HEK293 (cell line): ENCODE data around the gene MACROH2A1.

ENCODE experiments used
- CTCF ChIA-PET: fragments of 350-600 bp; formaldehyde crosslinking; extraction: SDS; loops from one replicate; lab custom pipeline; 2021; ENCODE audit warnings: antibody characterized with exemption; lab: Yijun Ruan, JAX
- POLR2A ChIA-PET: fragments of 300-600 bp; formaldehyde crosslinking; extraction: SDS; loops from one replicate; lab custom pipeline; 2020; ENCODE audit warnings: antibody characterized with exemption, inconsistent platforms; lab: Yijun Ruan, JAX
- H3K27ac ChIP-seq: fragments of 200-500 bp; sonication (Bioruptor generic); 2 replicates; pipeline ENCODE4 v1.5.1; 2014; ENCODE audit warnings: low read depth, low read length, control low read depth, inconsistent platforms; ENCODE audit errors: extremely low read depth
- H3K36me3 ChIP-seq, 2 experiments: fragments of 200-500 bp in 1 of 2; sonication (Bioruptor generic) in 1 of 2; 1 replicate in 1 of 2; 2 replicates in 1 of 2; pipeline ENCODE4 v1.5.1; 2014 to 2017; ENCODE audit warnings: inconsistent platforms in 2 of 2, low read length in 2 of 2; ENCODE audit not compliant: control insufficient read depth in 2 of 2, insufficient read depth in 1 of 2
- H3K4me1 ChIP-seq: fragments of 200-500 bp; sonication (Bioruptor generic); 2 replicates; pipeline ENCODE4 v1.5.1; 2014; ENCODE audit warnings: mild to moderate bottlenecking, low read length, inconsistent platforms; ENCODE audit not compliant: control insufficient read depth, insufficient read depth
- H3K4me3 ChIP-seq: 2 replicates; pipeline ENCODE4 v1.5.1; 2011; ENCODE audit warnings: low read depth, mild to moderate bottlenecking, control low read depth, low read length, moderate library complexity
- H3K9me3 ChIP-seq: fragments of 200-500 bp; sonication (Bioruptor generic); 2 replicates; pipeline ENCODE4 v1.5.1; 2014; ENCODE audit warnings: low read depth, low read length, inconsistent platforms; ENCODE audit not compliant: control insufficient read depth, insufficient read depth
- IKZF3 ChIP-seq: fragments of 450-650 bp; IDR thresholded peaks from 2 replicates; pipeline ENCODE4 v1.5.0; 2018; ENCODE audit warnings: missing biosample characterization, mild to moderate bottlenecking, missing genetic modification characterization, moderate library complexity
- PATZ1 ChIP-seq: fragments of 450-650 bp; formaldehyde crosslinking; IDR thresholded peaks from 2 replicates; pipeline ENCODE4 v1.5.1; 2016; ENCODE audit warnings: missing biosample characterization, missing genetic modification characterization
- PBX3 ChIP-seq: sonication (generic); formaldehyde crosslinking; IDR thresholded peaks from 2 replicates; pipeline ENCODE4 v1.8.1; 2022; ENCODE audit warnings: mild to moderate bottlenecking, moderate library complexity, missing genetic modification reagents
- WT1 ChIP-seq: fragments of 450-650 bp; formaldehyde crosslinking; IDR thresholded peaks from 2 replicates; pipeline ENCODE4 v1.5.1; 2016; ENCODE audit warnings: missing biosample characterization, missing genetic modification characterization
- ZBTB10 ChIP-seq: fragments of 450-650 bp; formaldehyde crosslinking; IDR thresholded peaks from 2 replicates; pipeline ENCODE4 v1.5.1; 2016; ENCODE audit warnings: missing biosample characterization, missing genetic modification characterization
- ZBTB11 ChIP-seq: fragments of 450-650 bp; formaldehyde crosslinking; conservative IDR thresholded peaks from 2 replicates; pipeline ENCODE4 v1.5.1; 2016; ENCODE audit warnings: low read depth, missing biosample characterization, missing genetic modification characterization
- ZFP41 ChIP-seq: fragments of 450-650 bp; formaldehyde crosslinking; IDR thresholded peaks from 2 replicates; pipeline ENCODE4 v1.5.1; 2016; ENCODE audit warnings: missing biosample characterization, missing genetic modification characterization, borderline replicate concordance
- ZNF184 ChIP-seq: fragments of 450-650 bp; IDR thresholded peaks from 2 replicates; pipeline ENCODE4 v1.5.1; 2018; ENCODE audit warnings: missing biosample characterization, mild to moderate bottlenecking, missing genetic modification characterization
- ZNF211 ChIP-seq: fragments of 450-650 bp; formaldehyde crosslinking; IDR thresholded peaks from 2 replicates; pipeline ENCODE4 v1.5.1; 2016; ENCODE audit warnings: low read depth, missing biosample characterization, missing genetic modification characterization
- ZNF473 ChIP-seq: fragments of 450-650 bp; formaldehyde crosslinking; IDR thresholded peaks from 2 replicates; pipeline ENCODE4 v1.5.1; 2017; ENCODE audit warnings: missing biosample characterization, missing genetic modification characterization
- ZNF529 ChIP-seq: fragments of 450-650 bp; formaldehyde crosslinking; IDR thresholded peaks from 2 replicates; pipeline ENCODE4 v1.5.1; 2017; ENCODE audit warnings: missing genetic modification characterization, missing biosample characterization; ENCODE audit not compliant: insufficient replicate concordance
- ZNF548 ChIP-seq: fragments of 450-650 bp; formaldehyde crosslinking; IDR thresholded peaks from 2 replicates; pipeline ENCODE4 v1.5.1; 2016; ENCODE audit warnings: missing biosample characterization, missing genetic modification characterization
- ZNF624 ChIP-seq: fragments of 450-650 bp; formaldehyde crosslinking; IDR thresholded peaks from 2 replicates; pipeline ENCODE4 v1.5.1; 2017; ENCODE audit warnings: missing biosample characterization, missing genetic modification characterization
- ZNF629 ChIP-seq: fragments of 450-650 bp; formaldehyde crosslinking; IDR thresholded peaks from 2 replicates; pipeline ENCODE4 v1.5.1; 2017; ENCODE audit warnings: missing biosample characterization, missing genetic modification characterization
- ZSCAN23 ChIP-seq: fragments of 450-650 bp; formaldehyde crosslinking; IDR thresholded peaks from 2 replicates; pipeline ENCODE4 v1.5.1; 2016; ENCODE audit warnings: missing biosample characterization, missing genetic modification characterization

MACROH2A1 gene

GRCh38 chr5:135384898-135385297 is 14.1 kb downstream of the MACROH2A1 start:
- TF ChIP-seq PATZ1 (tag by site-specific recombination): no peak
- TF ChIP-seq ZNF529 (tag by site-specific recombination): no peak
- no peak for TF ChIP-seq ZBTB11 (tag by site-specific recombination)
- no peak for TF ChIP-seq ZFP41 (tag by site-specific recombination)
- no peak for TF ChIP-seq WT1
- TF ChIP-seq ZNF473: no peak
- TF ChIP-seq IKZF3 (tag by site-specific recombination): no peak
- TF ChIP-seq ZNF548 (tag by site-specific recombination): no peak
- TF ChIP-seq ZBTB10: no peak
- TF ChIP-seq ZSCAN23 (tag by site-specific recombination): no peak
- TF ChIP-seq ZNF184 (tag by site-specific recombination): no peak
- TF ChIP-seq ZNF624 (tag by site-specific recombination): no peak
- no peak for TF ChIP-seq ZNF211 (tag by site-specific recombination)
- TF ChIP-seq ZNF629 (tag by site-specific recombination): no peak
- no peak for TF ChIP-seq PBX3 (CRISPR knock-in tag)
- TF ChIP-seq, all 188 proteins: peak for 0
- Histone ChIP-seq H3K9me3 (no peaks in the 10 kb centered on the region), H3K27ac (no peak overlapping the region), H3K4me3 (no peak overlapping the region), H3K4me1 (no peaks in the 10 kb centered on the region; the same call in 1 of the 2 replicates), H3K36me3 (peaks cover 29 to 97% of the 10 kb centered on the region in 2 experiments)
- ChIA-PET CTCF (no interaction called here), POLR2A (interaction anchor here (1.1 kb wide), 1 partner anchor 10 kb away, joined by 3 read pairs; no protein-coding TSS in a partner anchor)
